Measurements from ENCODE around the gene CA4. TPM values are rescaled to one million over a fixed set of nuclear protein-coding genes. Genes with fewer than 3 reads are reported as not detected.
A peak's percentile ranks its signal among the peaks of the same experiment; 100 is the strongest.
"Not testable (repeated sequence)": the region's sequence is repeated elsewhere in the genome, so short reads cannot be mapped to it uniquely, and the experiment has no call there.

Gene CA4
- 73.1 TPM for total RNA-seq
- long read RNA-seq, transcript CA4-201 (8 exons, 1,154 nt) = major isoform, 36 of 58 reads
- long read RNA-seq, partial matches to known transcripts = 3 of 58 reads
- long read RNA-seq, other reads (novel, unspliced or antisense) = 19 of 58 reads

DNA sequence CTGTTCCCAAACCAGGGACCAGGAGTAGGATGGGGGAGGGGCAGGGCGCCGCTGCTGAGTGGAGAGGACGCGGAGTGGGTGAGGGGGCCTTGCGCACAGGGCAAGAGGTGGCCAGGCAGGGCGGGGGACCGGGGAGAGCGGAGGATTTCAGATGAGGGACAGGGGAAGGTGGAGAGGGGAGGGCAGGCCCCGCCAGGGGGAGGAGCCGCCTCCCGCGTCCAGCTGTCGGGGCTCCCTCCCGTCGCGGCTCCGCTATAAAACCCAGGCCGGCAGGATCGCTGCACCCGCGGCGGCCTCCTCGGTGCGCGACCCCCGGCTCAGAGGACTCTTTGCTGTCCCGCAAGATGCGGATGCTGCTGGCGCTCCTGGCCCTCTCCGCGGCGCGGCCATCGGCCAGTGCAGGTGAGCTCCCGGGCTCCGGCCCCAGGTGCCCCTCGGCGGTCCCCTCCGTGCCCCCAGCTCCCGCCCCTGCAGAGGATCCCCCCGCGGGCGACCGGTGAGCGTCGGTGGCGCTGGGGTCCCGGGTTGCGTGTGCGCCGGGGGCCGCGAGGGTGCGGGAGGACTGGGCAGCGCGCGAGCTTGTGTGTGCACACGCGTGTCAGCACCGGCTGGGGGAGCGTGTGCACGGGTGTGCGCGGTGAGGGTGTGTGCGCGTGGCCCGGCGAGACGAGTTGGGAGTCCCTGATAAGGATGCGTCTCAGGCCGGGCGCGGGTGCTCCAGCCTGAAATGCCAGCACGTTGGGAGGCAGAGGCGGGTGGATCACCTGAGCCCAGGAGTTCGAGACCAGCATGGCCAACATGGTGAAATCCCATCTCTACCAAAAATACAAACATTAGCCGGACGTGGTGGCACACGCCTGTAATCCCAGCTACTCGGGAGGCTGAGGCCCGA is at the start of gene CA4:
CA4 (plus strand) TSS at position 283 of the 892 bp plus-strand sequence; CDS start at position 345, 62 bp downstream.
- TF ChIP-seq, protein P1, sequence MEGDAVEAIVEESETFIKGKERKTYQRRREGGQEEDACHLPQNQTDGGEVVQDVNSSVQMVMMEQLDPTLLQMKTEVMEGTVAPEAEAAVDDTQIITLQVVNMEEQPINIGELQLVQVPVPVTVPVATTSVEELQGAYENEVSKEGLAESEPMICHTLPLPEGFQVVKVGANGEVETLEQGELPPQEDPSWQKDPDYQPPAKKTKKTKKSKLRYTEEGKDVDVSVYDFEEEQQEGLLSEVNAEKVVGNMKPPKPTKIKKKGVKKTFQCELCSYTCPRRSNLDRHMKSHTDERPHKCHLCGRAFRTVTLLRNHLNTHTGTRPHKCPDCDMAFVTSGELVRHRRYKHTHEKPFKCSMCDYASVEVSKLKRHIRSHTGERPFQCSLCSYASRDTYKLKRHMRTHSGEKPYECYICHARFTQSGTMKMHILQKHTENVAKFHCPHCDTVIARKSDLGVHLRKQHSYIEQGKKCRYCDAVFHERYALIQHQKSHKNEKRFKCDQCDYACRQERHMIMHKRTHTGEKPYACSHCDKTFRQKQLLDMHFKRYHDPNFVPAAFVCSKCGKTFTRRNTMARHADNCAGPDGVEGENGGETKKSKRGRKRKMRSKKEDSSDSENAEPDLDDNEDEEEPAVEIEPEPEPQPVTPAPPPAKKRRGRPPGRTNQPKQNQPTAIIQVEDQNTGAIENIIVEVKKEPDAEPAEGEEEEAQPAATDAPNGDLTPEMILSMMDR (IDR thresholded peaks at IDR 0.05) = no peak
- ATAC-seq = peak; percentile 50
- Histone ChIP-seq H3K4me1 (peaks cover 13% of the 10 kb centered on the region), H3K9me3 (no peaks in the 10 kb centered on the region), H3K27ac (peak within 1 kb of the TSS; percentile 27), H3K4me3 (peak within 1 kb of the TSS; percentile 44), H3K36me3 (no peaks in the 10 kb centered on the region), H3K27me3 (peaks cover 50% of the 10 kb centered on the region)
- DNase-seq = no peak
- intact Hi-C loops (cut with DNase I) = no loop called here

DNA sequence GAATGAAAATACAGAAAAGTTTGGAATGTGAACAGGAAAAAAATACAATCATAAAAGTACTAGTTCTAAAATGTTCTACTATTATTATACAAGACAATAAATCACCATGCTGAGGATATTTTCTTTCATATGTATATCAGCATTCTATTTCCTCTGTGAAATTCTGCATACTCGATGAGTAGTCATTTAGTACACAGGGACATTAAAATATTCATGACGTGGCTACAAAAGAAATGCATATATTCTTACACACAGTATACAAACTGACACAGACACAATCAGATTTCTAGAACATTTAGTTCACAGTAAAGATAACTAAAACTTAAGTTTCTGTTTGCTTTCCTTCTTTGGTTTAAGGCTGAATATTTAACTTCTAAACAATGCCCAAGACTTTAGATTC is 49.2 kb upstream of the CA4 start:
- DNase-seq; H3K27ac ChIP-seq; H3K36me3 ChIP-seq; ATAC-seq; H3K4me3 ChIP-seq; H3K4me1 ChIP-seq; H3K9me3 ChIP-seq; intact Hi-C loops (cut with DNase I); H3K27me3 ChIP-seq: not testable (repeated sequence)

DNA sequence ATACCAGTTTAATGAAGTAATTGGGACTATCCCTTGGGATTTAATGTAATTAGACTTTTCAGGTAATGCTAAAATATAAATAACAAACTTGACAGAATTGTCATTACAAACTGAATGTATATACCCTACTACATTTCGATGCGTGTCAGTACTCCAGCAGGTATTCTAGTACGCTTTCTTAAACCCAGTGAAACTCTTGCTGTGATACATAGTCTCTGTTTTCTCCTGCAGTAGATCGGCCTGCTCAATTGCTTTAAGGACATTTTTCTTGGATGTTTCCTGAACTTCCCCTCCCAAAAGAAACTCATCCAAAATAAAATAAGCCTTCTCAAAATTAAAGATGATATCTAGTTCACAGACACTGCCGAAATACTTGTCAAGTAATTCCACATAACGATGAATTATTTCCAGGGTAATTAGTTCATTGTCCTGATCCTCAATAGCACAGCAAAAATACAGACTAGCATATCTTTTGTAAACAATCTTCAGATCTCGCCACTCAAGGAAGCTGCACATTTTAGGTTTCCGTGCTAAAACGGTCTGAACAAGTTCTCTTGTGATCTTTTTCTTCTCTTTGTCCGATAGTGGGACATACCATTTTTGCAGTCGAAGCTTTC is 47.6 kb upstream of the CA4 start:
- H3K27me3 ChIP-seq; intact Hi-C loops (cut with DNase I); DNase-seq; H3K9me3 ChIP-seq; H3K36me3 ChIP-seq; ATAC-seq; H3K4me1 ChIP-seq: not testable (repeated sequence)
- Histone ChIP-seq H3K27ac (peak overlapping the region; percentile 58), H3K4me3 (peak overlapping the region; percentile 31)

DNA sequence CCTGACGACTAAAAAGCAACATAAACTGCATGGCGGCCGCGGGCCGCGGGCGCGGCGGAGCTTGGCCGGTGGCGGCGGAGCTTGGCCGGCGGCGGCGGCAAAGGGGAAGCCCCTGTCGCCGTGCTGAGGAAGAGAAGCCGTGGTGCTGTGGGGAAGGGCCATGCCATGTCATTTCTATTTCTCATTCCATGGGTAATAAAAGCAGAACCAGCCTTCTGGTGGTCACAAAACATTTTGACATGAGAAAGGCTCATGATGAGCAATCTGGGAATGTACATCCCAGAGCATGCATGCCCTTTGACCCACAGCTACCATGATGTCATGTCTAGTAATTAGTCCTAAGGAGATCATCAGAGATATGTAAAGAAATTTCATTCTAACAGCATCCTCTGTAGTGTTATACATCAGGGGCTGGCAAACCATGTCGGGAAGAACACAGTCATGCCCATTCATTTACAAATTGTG is 47.1 kb upstream of the CA4 start:
- Histone ChIP-seq H3K27me3 (no peaks in the 10 kb centered on the region), H3K36me3 (no peaks in the 10 kb centered on the region), H3K4me1 (no peaks in the 10 kb centered on the region), H3K9me3 (no peaks in the 10 kb centered on the region), H3K27ac (peak overlapping the region; percentile 58), H3K4me3 (peak overlapping the region; percentile 31)
- TF ChIP-seq, protein P1 (IDR thresholded peaks at IDR 0.05) = no peak
- DNase-seq (peak; percentile 73), ATAC-seq (peak; percentile 93)
- intact Hi-C loops (cut with DNase I) = no loop called here

DNA sequence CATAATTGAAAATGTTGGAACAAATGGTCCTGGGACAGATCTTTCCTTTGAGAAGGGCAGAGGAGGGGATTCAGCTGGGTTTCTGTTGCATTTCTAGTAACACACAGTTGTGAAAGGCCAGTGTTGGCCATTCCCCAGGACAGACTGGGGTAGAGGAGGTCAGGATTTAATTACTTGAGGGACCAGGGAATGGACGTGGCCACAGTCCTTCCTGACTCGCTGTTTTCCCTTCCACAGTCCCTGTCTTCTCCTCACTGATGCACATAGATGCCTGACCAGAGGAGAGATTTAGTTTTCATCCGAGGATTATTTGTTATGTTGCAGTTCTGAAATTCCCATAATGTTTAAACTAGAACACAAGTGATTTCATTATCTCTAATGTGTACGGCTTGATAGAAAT is 45.8 kb upstream of the CA4 start:
- TF ChIP-seq, protein P1 (IDR thresholded peaks at IDR 0.05) = no peak
- Histone ChIP-seq H3K27ac (no peak overlapping the region), H3K27me3 (no peaks in the 10 kb centered on the region), H3K36me3 (no peaks in the 10 kb centered on the region), H3K4me1 (no peaks in the 10 kb centered on the region), H3K9me3 (no peaks in the 10 kb centered on the region), H3K4me3 (no peak overlapping the region)
- intact Hi-C loops (cut with DNase I) = no loop called here
- ATAC-seq (no peak), DNase-seq (no peak)

DNA sequence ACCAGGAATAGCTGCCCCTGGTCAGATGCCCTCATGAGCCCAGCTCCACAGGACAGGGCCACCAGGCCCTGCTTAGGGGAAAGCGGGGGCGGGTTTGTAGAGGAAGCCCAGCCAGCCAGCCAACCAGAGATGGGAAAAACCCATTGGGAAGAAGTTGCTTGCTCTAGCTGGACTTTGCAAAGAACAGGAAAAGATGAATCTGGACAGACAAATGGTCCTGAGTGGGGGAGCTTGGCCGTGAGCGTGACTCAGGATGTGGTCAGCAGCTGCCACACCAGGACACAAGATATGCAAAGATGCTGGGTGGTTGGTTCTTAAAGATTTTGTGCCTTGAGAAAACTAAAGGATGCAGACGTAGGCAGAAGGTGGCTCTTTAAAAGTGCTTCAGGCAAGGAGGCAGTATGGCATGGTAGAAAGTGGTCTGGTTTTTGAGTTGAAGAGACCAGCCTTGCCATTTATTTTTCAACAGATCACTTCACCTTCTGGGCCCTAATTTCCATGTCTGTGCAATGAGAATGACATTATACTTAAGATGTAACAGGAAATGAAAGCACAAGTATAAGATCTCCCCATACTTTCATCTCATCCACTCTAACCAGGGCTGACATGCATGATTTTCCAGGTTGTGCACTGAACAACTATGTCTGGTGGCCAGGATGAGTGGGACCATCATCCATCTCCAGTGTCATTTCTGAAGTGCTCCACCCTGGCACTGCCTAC is 43.3 kb upstream of the CA4 start:
- Histone ChIP-seq H3K9me3 (no peaks in the 10 kb centered on the region), H3K4me1 (no peaks in the 10 kb centered on the region), H3K36me3 (no peaks in the 10 kb centered on the region), H3K27ac (no peak overlapping the region), H3K27me3 (no peaks in the 10 kb centered on the region), H3K4me3 (no peak overlapping the region)
- intact Hi-C loops (cut with DNase I) = no loop called here
- DNase-seq (no peak), ATAC-seq (no peak)
- TF ChIP-seq, protein P1 (IDR thresholded peaks at IDR 0.05) = no peak

All from upper lobe of right lung (tissue), 1 donor.